GM19025 (cell line): ENCODE data around the gene CAMKMT.

ENCODE experiments used
- ATAC-seq: cut with Tn5 transposase; IDR thresholded peaks from one replicate; pipeline ENCODE4 v1.9.1; 2021; ENCODE audit warnings: mild to moderate bottlenecking, low read depth, moderate library complexity; ENCODE audit not compliant: unreplicated experiment

The CAMKMT gene

DNA sequence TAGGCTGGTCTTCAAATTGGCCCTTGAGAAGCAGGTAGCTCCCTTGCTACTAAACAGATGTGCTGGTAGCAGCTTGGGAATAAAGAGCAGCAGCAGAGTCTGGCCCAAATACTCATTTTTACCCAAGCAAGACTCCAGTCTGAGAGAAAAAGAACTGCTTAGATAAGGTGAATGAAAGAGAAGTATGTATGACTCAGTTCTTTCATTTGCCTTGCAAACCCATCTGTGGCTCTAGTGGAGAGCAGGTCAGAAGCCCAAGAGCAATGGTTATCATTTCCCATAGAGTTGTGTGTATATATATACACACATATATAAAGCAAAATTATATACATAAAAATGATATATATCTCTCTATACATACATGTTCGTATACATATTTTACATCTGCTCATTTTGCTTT is 80.3 kb downstream of the CAMKMT start:
- ATAC-seq, result no peak

DNA sequence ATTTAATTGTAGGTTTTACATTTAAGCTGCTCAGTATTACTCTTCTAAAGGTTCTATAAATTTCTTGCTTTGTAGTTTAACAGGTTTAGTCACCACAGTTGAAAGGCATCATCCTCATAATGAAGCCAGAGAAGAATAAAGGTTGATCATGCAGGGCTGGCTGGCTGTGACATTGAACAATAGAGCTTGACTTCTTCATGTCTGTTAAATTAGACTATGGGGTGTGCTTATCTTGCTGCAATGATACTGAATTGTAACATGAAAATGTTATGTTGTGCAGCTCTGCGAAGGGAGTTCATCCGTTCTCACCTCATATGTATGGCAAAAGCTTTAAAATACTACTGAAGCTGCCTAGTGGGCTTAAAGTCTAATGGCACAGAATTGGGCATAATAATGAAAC is 81.8 kb downstream of the CAMKMT start:
- ATAC-seq, result no peak

DNA sequence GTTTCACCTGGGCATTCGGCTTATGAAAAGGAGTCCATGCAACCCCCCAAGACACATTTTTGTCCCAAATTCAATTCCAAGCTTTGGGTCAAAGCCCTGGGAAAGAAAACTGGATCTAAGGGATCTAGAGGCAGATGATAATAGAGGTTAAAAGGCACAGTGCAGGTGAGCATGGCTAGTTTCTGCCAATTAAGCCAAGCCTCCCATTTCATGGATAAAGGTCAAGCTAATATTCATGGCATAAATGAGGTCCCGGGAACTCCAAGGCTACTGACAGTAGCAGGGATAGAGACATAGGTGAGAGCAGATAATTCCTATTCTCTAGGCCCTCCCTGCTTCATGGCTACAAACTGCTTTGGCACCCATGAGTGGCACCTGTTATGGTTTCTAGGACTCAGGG is 83.1 kb downstream of the CAMKMT start:
- ATAC-seq, result no peak

DNA sequence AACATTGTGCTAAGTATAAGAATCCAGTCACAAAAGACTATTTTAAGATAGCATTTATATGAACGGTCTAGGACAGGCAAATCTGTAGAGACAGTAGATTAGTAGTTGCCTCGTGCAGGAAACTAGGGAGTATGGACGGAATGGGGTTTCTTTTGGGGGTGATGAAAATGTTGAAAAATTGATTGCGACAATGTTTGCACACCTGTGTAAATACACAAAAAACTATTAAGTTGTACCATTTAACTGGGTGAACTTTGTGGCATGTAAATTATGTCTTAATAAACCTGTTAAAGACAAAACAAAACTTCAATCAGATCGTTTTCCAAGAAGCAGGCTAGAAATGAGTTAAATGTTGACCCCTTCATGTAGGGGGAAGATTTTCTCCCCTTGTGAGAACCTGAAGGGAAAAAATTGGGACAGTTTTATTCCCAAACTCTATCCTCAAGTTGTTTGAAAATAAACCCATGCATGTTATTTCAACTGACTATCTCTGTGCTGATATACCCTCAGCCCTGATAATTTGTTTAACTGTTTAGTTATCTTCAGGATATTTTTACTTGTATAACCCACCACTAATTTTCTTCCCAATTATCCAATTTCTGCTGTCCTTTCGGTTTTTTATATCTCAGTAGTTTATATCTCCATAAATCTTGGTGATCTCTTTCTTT is 87.2 kb downstream of the CAMKMT start:
- no peak for ATAC-seq

DNA sequence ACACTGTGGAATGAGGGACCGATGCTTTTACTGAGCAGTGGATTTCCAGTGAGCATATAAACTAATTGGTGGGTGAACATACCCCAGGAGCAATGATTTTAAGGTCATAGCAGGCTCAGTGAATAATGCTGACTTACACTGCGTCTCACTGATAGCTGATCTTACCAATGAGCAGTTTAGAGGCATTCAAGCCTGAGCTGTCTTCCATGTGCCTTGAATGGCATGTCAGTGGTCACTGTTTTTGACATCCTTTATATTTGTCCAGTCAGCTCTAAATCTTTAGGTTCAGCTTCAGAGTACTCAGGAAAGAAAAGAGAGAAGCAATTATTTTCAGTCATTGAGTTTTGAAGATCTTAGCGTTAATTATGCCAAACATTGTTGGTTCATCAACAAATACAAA is 88.3 kb downstream of the CAMKMT start:
- ATAC-seq, result no peak

DNA sequence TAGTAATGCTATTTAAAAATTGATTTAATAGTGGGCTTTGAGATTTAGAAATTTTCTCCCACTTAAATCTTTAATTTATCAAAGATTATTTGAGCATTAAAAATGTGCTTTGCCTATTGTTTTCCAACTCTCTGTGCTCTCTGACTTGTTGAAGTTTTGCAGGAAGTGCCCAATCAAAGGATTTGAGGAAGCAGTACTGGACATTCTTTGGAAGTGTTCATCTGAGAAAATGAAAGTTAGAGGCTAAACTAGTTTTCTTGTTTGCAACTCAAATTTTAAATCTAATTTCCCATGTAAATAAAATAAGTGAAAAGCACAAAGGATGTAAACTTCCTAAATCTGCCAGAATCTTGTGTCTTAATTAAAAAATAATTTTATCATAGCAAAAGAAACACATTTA is 89.1 kb downstream of the CAMKMT start:
- no peak for ATAC-seq

DNA sequence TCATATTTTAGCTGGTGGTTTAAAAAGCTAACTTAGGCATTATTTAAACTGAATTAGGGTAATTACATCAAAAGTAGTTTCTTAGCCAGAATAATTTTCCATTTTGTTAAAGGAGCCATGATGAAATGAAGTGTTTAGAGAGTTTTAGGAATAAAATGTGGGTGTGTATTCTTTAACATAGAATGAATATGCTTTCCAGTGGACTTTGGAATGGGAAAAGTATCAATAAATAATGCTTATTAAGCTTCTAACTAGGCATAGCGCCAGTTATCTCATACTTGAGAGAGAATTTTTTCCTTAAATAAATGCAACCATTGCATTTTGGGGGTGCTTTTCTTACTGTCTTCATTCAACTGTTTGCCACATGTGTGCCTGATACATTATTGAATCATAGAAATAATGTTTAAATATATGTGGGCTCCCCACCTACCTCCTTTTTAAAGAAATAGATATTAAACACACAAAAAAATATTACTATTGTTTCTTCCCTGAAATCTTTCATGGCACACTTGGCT is 90.4 kb downstream of the CAMKMT start:
- ATAC-seq, result no peak

DNA sequence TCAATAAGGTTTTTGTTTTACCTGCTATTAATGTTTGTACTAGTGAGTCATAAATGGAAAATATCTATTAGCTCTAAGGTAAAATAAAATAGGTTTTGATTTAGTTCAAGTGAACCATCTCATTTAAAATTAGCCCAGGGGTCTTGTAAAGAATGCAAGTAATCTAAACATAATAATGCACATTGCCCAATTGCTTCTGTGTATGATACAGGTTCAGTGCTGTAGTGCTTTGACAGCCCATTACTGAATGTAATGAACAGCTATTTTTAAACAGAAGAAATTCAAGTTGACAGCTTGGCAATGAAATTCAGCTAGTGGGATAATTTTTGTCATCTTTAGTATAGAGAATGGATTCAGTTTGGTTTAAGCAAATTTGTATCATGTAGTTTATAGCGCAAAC is 91.5 kb downstream of the CAMKMT start:
- ATAC-seq, result no peak

DNA sequence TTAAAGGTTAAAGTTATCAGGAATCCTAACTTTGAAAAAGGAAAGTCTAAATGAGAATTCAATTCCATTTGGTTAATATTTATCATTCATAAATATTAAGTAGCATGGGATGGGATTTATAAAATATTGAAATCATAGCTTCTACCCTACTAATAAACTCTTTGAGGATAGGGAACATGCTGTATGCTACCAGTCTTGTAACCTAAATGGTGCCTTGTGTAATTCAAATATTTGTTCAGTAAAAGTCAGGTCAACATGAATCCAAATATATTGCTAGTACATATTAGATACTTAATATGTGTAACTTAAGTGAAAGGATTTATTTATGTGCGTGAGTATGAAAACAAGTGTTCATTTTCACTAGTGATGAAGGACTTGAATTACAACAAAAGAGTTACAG is 94.1 kb downstream of the CAMKMT start:
- ATAC-seq, result no peak

DNA sequence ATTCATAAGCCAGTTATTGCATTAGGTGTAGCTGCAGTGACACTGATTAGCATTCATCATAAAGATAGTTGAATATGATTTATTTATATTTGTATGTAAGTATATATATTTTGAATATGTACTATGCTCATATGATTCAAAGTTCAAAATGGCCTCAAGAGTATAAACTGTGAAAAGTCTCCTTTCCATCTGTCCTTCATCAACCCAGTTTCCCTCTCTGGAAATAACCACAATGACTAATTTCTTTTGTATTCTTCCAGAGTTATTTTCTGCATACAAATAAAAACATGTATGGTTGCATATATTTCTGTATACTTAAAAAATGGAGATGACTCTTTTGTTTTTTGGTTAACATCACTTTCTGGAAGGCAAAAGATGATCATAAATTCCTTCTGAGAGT is 95.2 kb downstream of the CAMKMT start:
- ATAC-seq, result no peak

DNA sequence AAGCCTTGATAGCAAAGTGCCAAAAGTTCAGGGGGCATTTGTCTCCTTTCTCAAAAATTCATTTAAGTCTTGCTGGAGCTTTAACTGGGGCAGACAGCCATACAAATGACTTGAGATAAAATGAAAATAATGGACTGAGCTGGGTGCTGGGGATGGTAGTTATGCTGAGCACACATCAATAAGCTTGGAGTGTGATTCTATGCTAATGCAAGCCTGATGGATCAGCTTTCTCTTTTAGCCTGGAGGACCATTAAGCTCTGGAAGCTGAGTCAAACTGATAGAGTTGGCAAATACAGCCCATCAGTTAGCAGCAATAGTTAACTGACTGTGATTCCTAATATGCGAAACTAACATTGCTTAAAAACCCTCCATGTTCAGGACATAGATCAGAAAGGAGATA is 98.0 kb downstream of the CAMKMT start:
- no peak for ATAC-seq

DNA sequence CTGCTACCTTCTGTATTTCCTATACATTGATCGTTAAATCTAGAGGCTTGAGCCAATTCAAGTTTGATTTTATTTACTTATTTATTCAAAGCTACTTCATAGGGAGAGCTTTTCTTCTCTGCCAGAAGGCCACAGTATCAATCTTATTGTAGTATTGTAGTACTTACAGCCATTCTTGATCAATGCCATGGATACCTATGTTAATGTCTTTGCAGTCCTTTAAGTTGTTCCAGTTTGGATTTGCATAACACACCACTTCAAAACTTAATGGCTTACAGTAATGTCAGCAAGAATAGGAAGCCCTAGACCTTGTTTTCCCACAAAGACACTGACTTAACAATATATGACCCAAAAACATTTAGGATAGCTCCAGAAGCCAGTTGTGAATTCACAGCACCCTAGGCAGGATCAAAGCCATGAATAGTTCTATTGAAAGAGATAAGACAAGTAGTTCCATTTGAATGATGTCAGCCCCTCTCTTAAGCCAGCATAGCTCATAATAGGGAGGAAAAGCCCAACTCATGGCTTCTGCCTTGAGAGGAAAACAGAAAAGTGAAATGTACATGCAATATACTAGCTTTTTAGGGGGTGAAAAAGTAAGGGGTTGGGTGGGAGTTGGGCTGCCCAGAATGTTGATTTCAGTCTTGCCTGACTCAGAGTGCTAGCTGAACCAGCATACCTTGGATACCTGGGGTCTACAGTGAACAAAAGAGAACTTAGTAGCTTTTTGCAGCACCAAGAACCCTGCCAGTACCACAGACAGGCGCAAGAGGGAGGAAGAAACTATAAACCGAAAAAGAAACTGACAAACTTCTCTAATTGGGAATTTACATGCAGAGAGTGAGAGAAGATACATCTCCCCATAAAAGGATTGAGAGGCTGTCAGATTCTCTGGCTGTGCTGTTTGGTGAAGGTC is 101.4 kb downstream of the CAMKMT start:
- ATAC-seq, result no peak

DNA sequence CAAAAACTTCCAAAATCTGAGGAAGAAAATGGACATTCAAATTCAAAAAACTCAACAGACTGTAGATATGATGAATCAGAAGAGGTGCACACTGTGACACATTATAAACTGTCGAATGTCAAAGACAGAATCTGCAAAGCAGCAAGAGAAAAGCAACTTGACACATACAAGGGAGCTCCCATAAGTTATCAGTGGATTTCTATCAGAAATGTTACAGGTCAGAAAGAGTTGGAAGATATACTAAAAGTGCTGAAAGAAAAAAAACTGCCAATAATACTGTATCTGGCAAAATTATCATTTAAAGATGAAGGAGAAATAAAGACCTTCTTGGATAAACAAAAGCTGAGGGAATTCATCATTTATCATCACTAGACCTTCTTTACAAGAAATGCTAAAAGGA is 102.7 kb downstream of the CAMKMT start:
- ATAC-seq, result no peak

DNA sequence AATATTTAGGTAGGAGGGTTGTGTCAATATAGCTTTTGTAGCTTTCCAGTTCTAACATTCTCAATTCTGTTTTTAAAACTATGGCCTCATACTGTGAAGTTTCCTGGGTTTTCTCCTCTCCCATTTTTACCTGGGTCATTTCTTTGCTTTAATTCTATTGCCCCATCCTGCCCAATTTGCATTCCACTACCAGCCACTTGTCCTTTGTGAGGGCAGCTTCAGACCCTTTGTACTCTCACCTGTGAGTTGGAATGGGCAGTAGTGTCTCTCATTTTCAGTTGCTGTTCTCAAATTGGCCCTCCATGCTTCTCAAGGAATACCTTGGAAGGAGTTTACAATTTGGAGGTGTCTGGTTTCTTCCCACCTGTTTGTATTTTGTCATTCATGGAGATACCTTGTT is 108.4 kb downstream of the CAMKMT start:
- ATAC-seq, result no peak

DNA sequence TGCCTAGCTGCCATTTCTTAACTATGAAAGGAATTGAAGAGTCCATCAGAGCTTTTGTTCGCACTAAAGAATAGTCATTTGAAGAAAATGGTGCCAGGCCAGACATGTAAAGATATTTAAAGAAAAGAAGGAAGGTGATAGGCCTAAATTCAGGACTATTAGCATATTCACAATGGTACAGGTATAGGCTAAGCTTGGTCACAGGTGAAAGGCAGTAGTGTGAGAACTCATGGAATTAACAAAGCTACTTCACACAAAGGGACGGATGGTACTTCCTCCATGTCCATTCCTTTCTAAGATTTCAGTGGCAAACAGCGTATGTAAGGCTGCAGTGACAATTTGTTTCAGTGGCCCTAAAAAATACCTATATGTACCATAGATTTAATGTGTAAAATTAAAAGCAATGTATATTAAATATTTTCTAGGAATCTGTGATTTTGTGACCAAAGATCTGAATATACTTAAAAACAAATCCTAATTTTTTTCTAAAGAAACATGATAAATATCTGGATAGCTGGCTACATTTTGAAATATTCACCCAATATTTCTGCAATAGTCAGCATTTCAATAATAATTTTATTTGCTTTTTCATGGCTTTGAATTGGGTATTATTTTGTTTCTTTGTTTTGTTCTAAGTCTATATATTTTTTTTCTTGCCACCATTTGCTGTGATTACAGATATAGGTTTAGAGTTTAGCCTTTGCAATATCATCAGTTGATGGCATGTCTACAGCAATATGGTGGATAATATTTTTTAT is 116.1 kb downstream of the CAMKMT start:
- no peak for ATAC-seq

DNA sequence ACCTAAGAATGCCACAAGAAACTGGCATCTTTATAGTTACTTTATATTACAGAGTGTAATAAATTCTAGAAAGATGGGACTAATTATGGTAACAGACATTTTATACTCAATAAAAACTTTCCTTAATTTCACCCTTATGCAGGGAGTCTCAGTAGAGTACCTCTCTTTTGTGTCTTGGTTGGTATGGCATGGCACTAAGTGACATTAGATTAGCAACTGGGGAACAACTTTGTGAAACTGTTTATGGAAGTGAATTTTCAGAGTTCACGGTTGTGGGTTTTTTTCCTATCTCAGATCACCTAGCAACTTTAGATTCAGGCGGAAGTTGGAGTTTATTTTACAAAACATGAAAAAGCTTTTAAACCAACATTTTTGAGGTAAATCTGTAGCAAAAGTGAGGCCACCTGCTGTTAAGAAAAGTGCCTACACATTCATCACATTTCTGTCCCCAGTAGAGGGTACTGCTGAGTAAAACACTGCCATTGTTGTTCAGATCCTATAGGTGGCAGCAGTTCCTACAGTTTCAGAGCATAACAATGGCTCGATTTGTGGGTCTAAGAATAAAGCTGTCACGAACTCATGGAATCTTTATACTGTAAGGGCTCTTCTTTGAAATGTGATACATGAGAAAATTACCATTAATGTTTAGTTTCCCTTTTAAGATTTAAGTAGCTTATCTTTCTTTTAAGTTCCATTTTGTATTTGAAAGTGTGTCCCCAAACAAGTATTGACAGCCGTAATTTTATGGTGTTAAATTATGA is 117.6 kb downstream of the CAMKMT start:
- ATAC-seq, result peak; percentile 93

DNA sequence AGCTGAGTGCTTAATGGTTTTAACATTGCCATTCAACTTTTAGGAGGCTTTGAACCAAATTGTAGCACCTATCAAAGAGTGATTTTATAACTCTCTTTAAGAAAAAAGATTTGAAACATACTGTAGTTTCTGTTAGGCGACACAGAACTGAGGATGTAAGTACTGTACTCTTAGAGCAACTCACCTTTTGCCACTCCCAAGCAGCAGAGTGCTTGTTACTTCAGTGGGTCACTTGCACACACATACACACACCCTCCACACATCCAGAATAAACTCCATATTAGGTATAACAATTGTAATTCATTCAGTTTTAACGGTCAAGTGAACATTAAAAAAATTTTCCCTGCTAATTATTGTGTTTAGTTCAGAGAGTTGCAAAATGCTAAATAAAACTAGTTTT is 118.3 kb downstream of the CAMKMT start:
- no peak for ATAC-seq

DNA sequence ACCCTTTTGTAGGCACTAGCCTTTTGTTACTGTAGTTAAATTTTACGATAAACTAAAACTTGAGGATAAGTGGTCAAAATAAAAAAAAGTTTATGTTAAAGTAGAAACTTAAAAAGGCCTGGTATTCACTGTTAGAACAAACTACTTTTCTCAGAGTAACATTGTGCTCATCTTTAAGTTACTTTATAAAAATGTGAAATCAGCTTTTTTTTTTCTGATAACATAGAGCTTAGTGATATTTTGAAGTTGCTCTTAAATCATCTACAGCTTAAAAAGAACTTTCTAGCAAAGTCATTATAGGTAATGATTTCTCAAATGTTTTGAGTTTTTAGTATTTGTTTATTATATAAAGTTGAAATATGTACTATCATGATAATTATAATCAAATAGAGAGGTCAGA is 125.3 kb downstream of the CAMKMT start:
- ATAC-seq, result no peak

DNA sequence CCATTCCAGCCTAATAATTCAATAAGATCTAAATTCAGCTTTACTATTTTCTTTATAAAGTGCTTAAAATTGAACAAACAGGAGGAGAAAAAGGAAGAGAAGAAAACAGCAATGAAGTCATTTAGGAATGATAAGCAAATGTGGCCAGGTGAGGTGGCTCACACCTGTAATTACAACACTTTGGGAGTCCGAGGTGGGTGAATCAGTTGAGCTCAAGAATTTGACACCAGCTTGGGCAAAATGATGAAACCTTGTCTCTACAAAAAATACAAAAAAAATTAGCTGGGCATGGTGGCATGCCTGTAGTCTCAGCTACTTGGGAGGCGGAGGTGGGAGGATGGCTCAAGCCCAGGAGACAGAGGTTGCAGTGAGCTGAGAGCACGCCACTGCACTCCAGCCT is 129.0 kb downstream of the CAMKMT start:
- ATAC-seq, result no peak

DNA sequence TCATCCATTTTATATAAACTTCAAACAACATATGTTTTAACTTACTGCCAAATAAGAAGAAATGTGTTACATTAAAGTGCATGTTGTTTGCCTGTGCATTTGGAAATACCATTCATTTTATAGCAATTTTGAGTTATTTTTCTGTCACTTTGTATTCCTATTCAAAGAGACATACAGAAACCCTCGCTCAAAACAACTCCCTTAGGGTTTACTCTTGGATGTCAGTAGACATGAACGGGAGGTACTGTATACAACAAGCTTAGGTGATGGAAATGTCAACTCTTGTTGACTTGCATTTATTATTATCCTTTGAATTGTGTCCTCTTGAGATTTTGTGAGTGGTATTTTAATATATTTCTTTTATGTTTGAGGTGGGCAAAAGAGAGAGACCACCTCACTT is 132.3 kb downstream of the CAMKMT start:
- ATAC-seq, result no peak
